HUES6 (cell line): ENCODE measurements around the gene SMAD7.
"Not testable (repeated sequence)": the region's sequence is repeated elsewhere in the genome, so short reads cannot be mapped to it uniquely, and the experiment has no call there.

ENCODE experiments used
- H3K27ac ChIP-seq: 2 replicates; pipeline ENCODE4 v1.7.0; 2013; ENCODE audit warnings: low read depth, mild to moderate bottlenecking, low read length, inconsistent platforms
- H3K27me3 ChIP-seq: 2 replicates; pipeline ENCODE4 v1.6.1; 2013; ENCODE audit warnings: low read length; ENCODE audit not compliant: control insufficient read depth, insufficient read depth
- H3K36me3 ChIP-seq: 2 replicates; pipeline ENCODE4 v1.6.1; 2013; ENCODE audit warnings: low read length; ENCODE audit not compliant: control insufficient read depth, insufficient read depth
- H3K4me1 ChIP-seq: 2 replicates; pipeline ENCODE4 v1.6.1; 2013; ENCODE audit warnings: low read length; ENCODE audit not compliant: control insufficient read depth, insufficient read depth
- H3K4me3 ChIP-seq: 2 replicates; pipeline ENCODE4 v1.5.1; 2013; ENCODE audit warnings: low read depth, low read length
- H3K9ac ChIP-seq: one replicate; pipeline ENCODE4 v1.6.1; 2013; ENCODE audit warnings: mild to moderate bottlenecking, low read length
- H3K9me3 ChIP-seq: 2 replicates; pipeline ENCODE4 v1.6.1; 2013; ENCODE audit warnings: low read depth, low read length; ENCODE audit not compliant: control insufficient read depth, insufficient read depth

The SMAD7 gene

DNA sequence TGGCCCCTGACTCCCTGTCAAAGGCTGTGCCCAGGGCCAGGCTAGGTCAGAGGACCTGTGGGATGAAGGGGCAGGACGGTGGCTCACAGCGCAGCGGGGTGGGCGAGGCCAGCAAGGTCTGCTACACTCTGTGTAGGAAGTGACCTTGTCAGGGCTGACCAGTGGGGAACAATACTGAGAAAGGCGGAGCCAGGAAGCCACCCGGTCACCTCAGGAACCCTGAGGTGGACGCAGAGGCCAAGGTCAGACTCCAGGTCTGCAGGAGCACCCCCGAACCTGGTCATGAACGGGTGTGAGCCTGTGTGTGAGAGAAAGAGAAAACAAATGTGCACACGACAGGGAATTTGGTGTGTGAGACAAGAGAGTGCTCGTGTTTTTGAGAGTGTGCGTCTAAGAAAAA lies 72.3 kb downstream of the SMAD7 start:
- H3K9ac ChIP-seq = no peak overlapping the region
- H3K4me1 ChIP-seq = peaks cover 21% of the 10 kb centered on the region

GRCh38 chr18:48877941-48878340 lies 72.8 kb downstream of the SMAD7 start:
- Histone ChIP-seq H3K36me3 (no peaks in the 10 kb centered on the region), H3K9me3 (no peaks in the 10 kb centered on the region), H3K9ac (no peak overlapping the region), H3K27ac (no peak overlapping the region), H3K4me3 (no peak overlapping the region), H3K4me1 (peaks cover 27% of the 10 kb centered on the region), H3K27me3 (no peaks in the 10 kb centered on the region)

More for the DNA sequence above, 72.3 kb downstream of the SMAD7 start:
- no peak overlapping the region for H3K4me3 ChIP-seq
- H3K36me3 ChIP-seq = no peaks in the 10 kb centered on the region
- no peaks in the 10 kb centered on the region for H3K27me3 ChIP-seq
- H3K27ac ChIP-seq = no peak overlapping the region
- H3K9me3 ChIP-seq = no peaks in the 10 kb centered on the region

GRCh38 chr18:48876590-48876989 lies 74.2 kb downstream of the SMAD7 start:
- H3K36me3 ChIP-seq = no peaks in the 10 kb centered on the region
- H3K9ac ChIP-seq = no peak overlapping the region
- H3K4me1 ChIP-seq = peaks cover 35% of the 10 kb centered on the region
- no peak overlapping the region for H3K4me3 ChIP-seq
- no peaks in the 10 kb centered on the region for H3K27me3 ChIP-seq
- H3K9me3 ChIP-seq = no peaks in the 10 kb centered on the region
- no peak overlapping the region for H3K27ac ChIP-seq

DNA sequence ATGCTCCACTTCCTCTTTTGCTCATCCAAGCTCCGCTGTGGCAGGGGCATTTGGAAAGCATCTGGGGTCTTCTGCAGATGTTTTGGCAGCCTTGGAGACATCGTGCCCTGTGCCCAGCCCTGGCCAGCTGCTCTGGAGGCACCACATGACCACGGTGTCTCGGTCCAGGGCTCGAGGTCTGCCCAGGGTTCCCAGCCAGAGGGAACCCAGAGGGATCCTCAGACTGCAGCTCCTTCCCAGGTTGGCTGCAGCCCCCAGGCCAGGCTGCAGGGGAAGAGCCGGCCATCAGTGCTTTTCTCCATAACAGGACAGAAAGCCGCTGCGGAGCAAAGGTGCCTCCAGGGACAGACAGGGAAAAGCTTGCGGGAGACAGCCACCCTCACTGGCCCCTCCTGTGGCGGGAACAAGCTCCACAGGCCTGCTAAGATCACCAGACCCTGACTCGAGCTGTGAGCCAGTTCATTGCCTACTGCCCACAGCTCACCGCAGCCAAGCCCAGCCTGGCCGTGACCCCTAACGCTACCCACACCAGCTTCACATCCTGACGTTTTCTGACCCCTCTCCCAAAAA lies 74.7 kb downstream of the SMAD7 start:
- peaks cover 35% of the 10 kb centered on the region for H3K4me1 ChIP-seq
- no peak overlapping the region for H3K9ac ChIP-seq
- H3K27me3 ChIP-seq = no peaks in the 10 kb centered on the region
- H3K9me3 ChIP-seq = no peaks in the 10 kb centered on the region
- H3K4me3 ChIP-seq = no peak overlapping the region
- H3K27ac ChIP-seq = no peak overlapping the region
- no peaks in the 10 kb centered on the region for H3K36me3 ChIP-seq

DNA sequence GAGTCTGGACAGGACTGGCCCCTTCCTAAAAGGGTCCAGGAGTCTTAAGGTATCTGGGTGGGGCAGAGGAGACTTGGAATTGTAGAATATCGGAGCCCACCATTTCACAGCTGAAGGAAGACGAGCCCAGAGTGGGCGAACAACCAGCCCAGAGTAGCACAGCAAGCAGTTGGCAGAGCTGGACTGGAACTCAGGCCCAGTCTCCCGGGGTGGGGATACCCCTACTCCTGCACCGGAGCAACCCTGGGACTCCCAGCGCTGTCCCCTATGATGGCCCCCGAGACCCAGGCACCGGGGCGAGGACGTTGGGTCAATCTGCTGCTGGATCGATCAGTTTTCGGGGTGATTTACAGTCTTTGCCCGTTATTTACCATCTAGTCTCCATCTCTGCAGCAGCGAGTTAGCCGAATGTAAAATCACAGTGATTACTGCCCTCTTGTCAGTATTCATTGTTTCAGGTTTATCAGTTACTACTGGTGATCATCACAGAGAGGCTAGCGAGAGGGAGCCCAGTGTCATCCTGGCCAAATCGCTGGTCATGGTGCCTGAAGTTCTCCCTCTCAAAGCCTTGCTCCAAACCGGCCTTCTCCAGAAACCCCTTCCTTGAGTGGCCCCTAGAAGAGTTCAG lies 75.3 kb downstream of the SMAD7 start:
- Histone ChIP-seq H3K9me3 (no peaks in the 10 kb centered on the region), H3K4me3 (no peak overlapping the region), H3K27me3 (no peaks in the 10 kb centered on the region), H3K9ac (no peak overlapping the region), H3K36me3 (no peaks in the 10 kb centered on the region), H3K4me1 (peaks cover 35% of the 10 kb centered on the region), H3K27ac (no peak overlapping the region)

DNA sequence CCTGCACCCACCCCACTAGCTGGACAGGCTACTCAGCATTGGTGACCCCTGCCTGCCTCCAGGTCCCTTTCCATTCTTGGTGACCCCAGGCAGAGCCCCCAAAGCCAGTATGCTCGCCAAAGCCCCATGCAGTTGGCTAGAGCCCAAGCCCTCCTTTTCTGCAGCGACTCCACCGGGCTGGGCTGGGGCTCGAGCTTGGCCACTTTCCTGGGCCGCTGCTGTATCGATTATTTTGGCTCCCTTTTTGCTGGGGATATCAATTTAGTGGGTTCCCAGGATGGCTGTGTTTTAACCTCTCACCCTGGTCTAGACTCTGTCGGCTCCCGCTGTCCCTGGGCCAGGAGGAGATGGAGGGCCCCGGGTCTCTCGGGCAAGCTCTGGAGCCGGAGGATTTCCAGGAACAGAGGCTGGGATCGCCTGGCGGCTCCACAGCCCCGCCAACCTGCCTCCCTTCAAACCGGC lies 76.0 kb downstream of the SMAD7 start:
- H3K4me3 ChIP-seq = no peak overlapping the region
- H3K9ac ChIP-seq = no peak overlapping the region
- no peaks in the 10 kb centered on the region for H3K36me3 ChIP-seq
- H3K27me3 ChIP-seq = no peaks in the 10 kb centered on the region
- no peaks in the 10 kb centered on the region for H3K9me3 ChIP-seq
- H3K4me1 ChIP-seq = peaks cover 35% of the 10 kb centered on the region
- H3K27ac ChIP-seq = no peak overlapping the region

DNA sequence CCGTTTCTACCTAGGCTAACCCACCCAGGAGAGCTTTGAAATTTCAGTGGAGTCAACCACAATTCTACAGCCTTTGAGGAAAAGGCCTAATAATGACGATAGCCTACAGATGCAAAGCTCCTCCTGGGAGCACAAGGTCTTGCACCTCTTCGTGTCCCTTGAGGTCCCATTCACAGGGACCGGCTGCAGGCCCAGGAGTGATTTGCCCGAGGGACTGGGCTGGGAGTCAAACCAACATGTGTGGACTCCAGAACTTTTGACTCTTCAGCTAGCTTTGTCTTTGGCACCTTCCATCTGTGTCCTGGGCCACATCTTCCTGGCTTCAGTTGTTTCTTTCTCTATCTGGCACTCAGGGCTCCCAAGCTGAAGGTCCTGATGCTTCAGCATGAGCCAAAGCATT lies 76.5 kb downstream of the SMAD7 start:
- H3K9ac ChIP-seq = no peak overlapping the region
- H3K9me3 ChIP-seq = no peaks in the 10 kb centered on the region
- peaks cover 33% of the 10 kb centered on the region for H3K4me1 ChIP-seq
- H3K36me3 ChIP-seq = no peaks in the 10 kb centered on the region
- no peaks in the 10 kb centered on the region for H3K27me3 ChIP-seq
- H3K4me3 ChIP-seq = no peak overlapping the region
- H3K27ac ChIP-seq = no peak overlapping the region

DNA sequence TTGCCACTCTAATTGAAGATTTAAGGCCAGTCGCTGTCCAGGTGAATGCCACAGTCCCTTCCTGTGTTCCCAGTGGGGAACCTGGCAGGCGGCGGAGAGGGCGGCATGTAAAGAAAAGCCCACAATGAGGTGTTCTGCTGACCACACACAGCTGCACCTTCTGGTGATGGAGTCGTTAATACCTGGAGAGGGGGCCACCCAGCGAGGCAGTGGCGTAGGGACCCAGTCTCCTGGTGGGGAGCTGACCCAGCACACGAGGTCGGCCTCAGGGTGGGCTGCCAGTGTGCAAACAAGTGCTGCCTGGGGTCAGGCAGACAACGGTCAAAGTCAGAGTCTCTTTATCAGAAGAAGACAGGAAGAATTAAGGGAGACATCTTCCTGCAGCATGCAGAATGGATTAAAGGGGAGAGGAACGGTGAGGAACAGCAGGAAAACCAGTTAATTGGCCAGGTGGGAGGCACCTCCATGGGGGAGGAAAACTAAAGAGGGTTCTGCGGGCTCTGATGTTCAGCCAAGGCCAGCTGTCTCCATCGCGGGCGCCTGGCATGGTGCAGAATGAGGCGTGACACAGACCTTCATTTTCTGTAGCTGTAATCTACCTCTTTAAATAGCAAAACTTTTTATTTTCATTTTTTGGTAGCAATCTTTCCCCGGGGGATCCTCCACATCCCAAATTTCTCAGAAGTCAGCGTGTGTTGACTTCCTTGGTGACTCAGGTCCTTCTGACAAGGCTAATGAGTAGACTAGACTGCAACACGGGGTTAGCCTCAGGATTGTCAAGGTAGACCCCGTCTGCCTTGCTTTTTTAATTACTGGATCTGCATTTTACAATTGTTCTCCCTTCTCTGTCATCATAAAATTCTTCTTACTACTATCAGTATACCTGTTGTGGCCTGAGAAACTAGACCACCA lies 78.3 kb downstream of the SMAD7 start:
- peaks cover 24% of the 10 kb centered on the region for H3K4me1 ChIP-seq
- no peaks in the 10 kb centered on the region for H3K36me3 ChIP-seq
- H3K27me3 ChIP-seq = no peaks in the 10 kb centered on the region
- no peak overlapping the region for H3K4me3 ChIP-seq
- no peak overlapping the region for H3K27ac ChIP-seq
- H3K9ac ChIP-seq = no peak overlapping the region
- H3K9me3 ChIP-seq = no peaks in the 10 kb centered on the region

DNA sequence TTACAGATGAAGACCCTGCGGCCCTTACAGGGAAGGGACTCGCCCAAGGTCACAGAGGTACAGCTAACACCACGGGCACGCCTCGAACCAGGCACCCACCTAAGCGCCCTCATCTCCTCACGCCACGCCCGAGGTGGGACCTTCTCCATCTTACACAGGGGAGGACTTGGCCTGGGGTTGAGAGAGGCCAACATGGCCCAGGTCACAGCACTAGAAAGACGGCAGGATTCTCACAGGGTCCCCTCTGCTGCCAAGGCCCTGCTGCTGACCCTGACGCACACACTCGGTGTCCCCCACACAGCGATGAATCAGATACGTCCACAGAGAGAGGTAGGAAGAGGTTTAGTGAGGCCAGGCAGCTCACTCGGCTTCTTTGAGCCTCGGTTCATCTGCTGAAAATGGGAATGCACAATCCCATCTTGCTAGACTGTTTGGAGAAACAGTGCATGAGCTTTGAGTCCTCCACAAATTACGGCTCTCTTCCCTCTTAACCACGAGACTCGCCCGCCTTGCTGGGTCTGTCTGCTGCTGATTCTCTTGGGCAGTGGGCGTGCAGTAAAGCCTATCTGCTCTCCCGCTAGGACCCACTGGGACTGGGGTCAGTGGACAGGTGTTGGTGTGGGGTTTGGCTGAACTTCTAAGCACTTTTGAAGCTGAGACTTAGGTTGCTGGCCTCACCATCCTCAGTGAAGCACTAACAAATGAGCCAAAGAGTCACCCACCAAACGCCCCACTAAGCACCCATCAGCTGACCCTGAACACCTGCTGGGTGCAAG lies 79.2 kb downstream of the SMAD7 start:
- no peaks in the 10 kb centered on the region for H3K27me3 ChIP-seq
- H3K9me3 ChIP-seq = no peaks in the 10 kb centered on the region
- peaks cover 24% of the 10 kb centered on the region for H3K4me1 ChIP-seq
- no peak overlapping the region for H3K27ac ChIP-seq
- no peak overlapping the region for H3K9ac ChIP-seq
- no peaks in the 10 kb centered on the region for H3K36me3 ChIP-seq
- H3K4me3 ChIP-seq = no peak overlapping the region

- peaks cover 18% of the 10 kb centered on the region for H3K4me1 ChIP-seq
- not testable (repeated sequence) for H3K4me3 ChIP-seq, H3K27ac ChIP-seq, H3K9me3 ChIP-seq, H3K27me3 ChIP-seq, H3K9ac ChIP-seq, H3K36me3 ChIP-seq
Observed at GRCh38 chr18:48870926-48871325, 79.8 kb downstream of the SMAD7 start.
